KMS-11 (cell line): Measurements from ENCODE around the gene OR51Q1.

Experiments used
- H2AFZ ChIP-seq: fragments of 200-600 bp; sonication (generic); 2 replicates; pipeline ENCODE4 v1.6.1; 2016; ENCODE audit warnings: antibody characterized with exemption, mixed run types, low read depth
- H3K27ac ChIP-seq: fragments of 200-600 bp; sonication (generic); 2 replicates; pipeline ENCODE4 v1.6.1; 2016; ENCODE audit warnings: mild to moderate bottlenecking, mixed run types
- H3K27me3 ChIP-seq: fragments of 200-600 bp; sonication (generic); 2 replicates; pipeline ENCODE4 v1.6.1; 2017; ENCODE audit warnings: mild to moderate bottlenecking, low read depth, mixed run types, moderate library complexity; ENCODE audit not compliant: insufficient read depth
- H3K36me3 ChIP-seq: fragments of 200-600 bp; sonication (generic); 2 replicates; pipeline ENCODE4 v1.6.1; 2017; ENCODE audit warnings: mild to moderate bottlenecking, mixed run types; ENCODE audit not compliant: insufficient read depth
- H3K4me1 ChIP-seq: fragments of 200-600 bp; sonication (generic); 2 replicates; pipeline ENCODE4 v1.6.1; 2016; ENCODE audit warnings: mild to moderate bottlenecking, low read depth, mixed run types; ENCODE audit not compliant: poor library complexity, severe bottlenecking
- H3K4me2 ChIP-seq: fragments of 200-600 bp; sonication (generic); 2 replicates; pipeline ENCODE4 v1.7.0; 2016; ENCODE audit warnings: mild to moderate bottlenecking, mixed run types
- H3K4me3 ChIP-seq: fragments of 200-600 bp; sonication (generic); IDR thresholded peaks from 2 replicates; pipeline ENCODE4 v1.6.1; 2017; ENCODE audit warnings: low read depth, low read length, mixed read lengths; ENCODE audit not compliant: insufficient read depth
- H3K79me2 ChIP-seq: fragments of 200-600 bp; sonication (generic); 2 replicates; pipeline ENCODE4 v1.6.1; 2016; ENCODE audit warnings: low read depth, mixed run types; ENCODE audit not compliant: insufficient read depth
- H3K9ac ChIP-seq: fragments of 200-600 bp; sonication (generic); 2 replicates; pipeline ENCODE4 v1.6.1; 2016; ENCODE audit warnings: mild to moderate bottlenecking, mixed run types
- H4K20me1 ChIP-seq: fragments of 200-600 bp; sonication (generic); 2 replicates; pipeline ENCODE4 v1.6.1; 2016; ENCODE audit warnings: mild to moderate bottlenecking, mixed run types; ENCODE audit not compliant: insufficient read depth
- CTCF ChIP-seq: fragments of 200-600 bp; sonication (generic); conservative IDR thresholded peaks from 2 replicates; pipeline ENCODE4 v1.6.1; 2017; ENCODE audit warnings: low read depth, mild to moderate bottlenecking, antibody characterized with exemption, low read length, moderate library complexity, mixed read lengths

OR51Q1 gene

GRCh38 chr11:5390210-5390609 is 31.7 kb upstream of the OR51Q1 start:
- Histone ChIP-seq H3K9ac (no peak overlapping the region), H3K4me3 (no peak overlapping the region), H3K36me3 (no peaks in the 10 kb centered on the region), H2AFZ (no peak overlapping the region), H3K4me2 (no peak overlapping the region), H3K27me3 (no peaks in the 10 kb centered on the region), H3K4me1 (no peaks in the 10 kb centered on the region), H4K20me1 (no peaks in the 10 kb centered on the region), H3K27ac (no peak overlapping the region), H3K79me2 (no peaks in the 10 kb centered on the region)
- no peak for TF ChIP-seq CTCF

- no peaks in the 10 kb centered on the region for H3K27me3 ChIP-seq
- no peaks in the 10 kb centered on the region for H3K36me3 ChIP-seq
- H3K4me3 ChIP-seq: no peak overlapping the region
- no peak overlapping the region for H3K4me2 ChIP-seq
- no peak overlapping the region for H2AFZ ChIP-seq
- H3K27ac ChIP-seq: no peak overlapping the region
- H4K20me1 ChIP-seq: no peaks in the 10 kb centered on the region
- H3K4me1 ChIP-seq: no peaks in the 10 kb centered on the region
- TF ChIP-seq CTCF: no peak
- no peaks in the 10 kb centered on the region for H3K79me2 ChIP-seq
- H3K9ac ChIP-seq: no peak overlapping the region
These were observed 27.8 kb upstream of the OR51Q1 start for GRCh38 chr11:5394091-5394490.

GRCh38 chr11:5398936-5399335 is 23.0 kb upstream of the OR51Q1 start:
- Histone ChIP-seq H3K4me3 (no peak overlapping the region), H3K27me3 (no peaks in the 10 kb centered on the region), H3K4me2 (no peak overlapping the region), H2AFZ (no peak overlapping the region), H3K4me1 (no peaks in the 10 kb centered on the region), H3K36me3 (no peaks in the 10 kb centered on the region), H3K27ac (no peak overlapping the region), H3K9ac (no peak overlapping the region), H4K20me1 (no peaks in the 10 kb centered on the region), H3K79me2 (no peaks in the 10 kb centered on the region)
- TF ChIP-seq CTCF: no peak

- no peak overlapping the region for H3K27ac ChIP-seq
- H3K79me2 ChIP-seq: no peaks in the 10 kb centered on the region
- no peak overlapping the region for H2AFZ ChIP-seq
- no peaks in the 10 kb centered on the region for H3K27me3 ChIP-seq
- H3K4me2 ChIP-seq: no peak overlapping the region
- no peaks in the 10 kb centered on the region for H4K20me1 ChIP-seq
- TF ChIP-seq CTCF: no peak
- no peaks in the 10 kb centered on the region for H3K36me3 ChIP-seq
- no peaks in the 10 kb centered on the region for H3K4me1 ChIP-seq
- no peak overlapping the region for H3K9ac ChIP-seq
- H3K4me3 ChIP-seq: no peak overlapping the region
These were observed 16.7 kb upstream of the OR51Q1 start for GRCh38 chr11:5405173-5405572.

- no peaks in the 10 kb centered on the region for H3K27me3 ChIP-seq
- no peak overlapping the region for H3K27ac ChIP-seq
- no peaks in the 10 kb centered on the region for H3K4me1 ChIP-seq
- TF ChIP-seq CTCF: no peak
- H3K36me3 ChIP-seq: no peaks in the 10 kb centered on the region
- H4K20me1 ChIP-seq: no peaks in the 10 kb centered on the region
- H2AFZ ChIP-seq: no peak overlapping the region
- no peaks in the 10 kb centered on the region for H3K79me2 ChIP-seq
- H3K4me3 ChIP-seq: no peak overlapping the region
- H3K4me2 ChIP-seq: no peak overlapping the region
- H3K9ac ChIP-seq: no peak overlapping the region
These were observed 918 bp upstream of the OR51Q1 start for GRCh38 chr11:5420993-5421392.
